Measurements from ENCODE around the gene MSX1.

MSX1 gene

GRCh38 chr4:4889781-4890180, 30.3 kb downstream of the MSX1 start:
- ChIA-PET POLR2A (ENCODE audit: low non-redundant PET) (no interaction called here), CTCF (interaction anchor here (0.6 kb wide), 1 partner anchor 1367 kb away, joined by 3 read pairs; no protein-coding TSS in a partner anchor)
- TF ChIP-seq, protein P1, sequence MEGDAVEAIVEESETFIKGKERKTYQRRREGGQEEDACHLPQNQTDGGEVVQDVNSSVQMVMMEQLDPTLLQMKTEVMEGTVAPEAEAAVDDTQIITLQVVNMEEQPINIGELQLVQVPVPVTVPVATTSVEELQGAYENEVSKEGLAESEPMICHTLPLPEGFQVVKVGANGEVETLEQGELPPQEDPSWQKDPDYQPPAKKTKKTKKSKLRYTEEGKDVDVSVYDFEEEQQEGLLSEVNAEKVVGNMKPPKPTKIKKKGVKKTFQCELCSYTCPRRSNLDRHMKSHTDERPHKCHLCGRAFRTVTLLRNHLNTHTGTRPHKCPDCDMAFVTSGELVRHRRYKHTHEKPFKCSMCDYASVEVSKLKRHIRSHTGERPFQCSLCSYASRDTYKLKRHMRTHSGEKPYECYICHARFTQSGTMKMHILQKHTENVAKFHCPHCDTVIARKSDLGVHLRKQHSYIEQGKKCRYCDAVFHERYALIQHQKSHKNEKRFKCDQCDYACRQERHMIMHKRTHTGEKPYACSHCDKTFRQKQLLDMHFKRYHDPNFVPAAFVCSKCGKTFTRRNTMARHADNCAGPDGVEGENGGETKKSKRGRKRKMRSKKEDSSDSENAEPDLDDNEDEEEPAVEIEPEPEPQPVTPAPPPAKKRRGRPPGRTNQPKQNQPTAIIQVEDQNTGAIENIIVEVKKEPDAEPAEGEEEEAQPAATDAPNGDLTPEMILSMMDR (conservative IDR thresholded peaks at IDR 0.05; ENCODE audit: low read depth): no peak
- no peak overlapping the region for H3K27ac ChIP-seq
- no peak for DNase-seq (ENCODE audit: low spot score)

GRCh38 chr4:4890574-4891255, 31.2 kb downstream of the MSX1 start:
- TF ChIP-seq, protein P1 (conservative IDR thresholded peaks at IDR 0.05; ENCODE audit: low read depth): no peak

GRCh38 chr4:4893721-4894120, 34.3 kb downstream of the MSX1 start:
- ChIA-PET CTCF (interaction anchor here (0.6 kb wide), 1 partner anchor 18 kb away, joined by 4 read pairs; no protein-coding TSS in a partner anchor), POLR2A (ENCODE audit: low non-redundant PET) (no interaction called here)
- TF ChIP-seq, protein P1 (conservative IDR thresholded peaks at IDR 0.05; ENCODE audit: low read depth): no peak

More at GRCh38 chr4:4890574-4891255, 31.2 kb downstream of the MSX1 start:
- no peak overlapping the region for H3K27ac ChIP-seq
- ChIA-PET POLR2A (ENCODE audit: low non-redundant PET) (no interaction called here), CTCF (interaction anchor here (0.6 kb wide), 1 partner anchor 1367 kb away, joined by 3 read pairs; no protein-coding TSS in a partner anchor)
- no peak for DNase-seq (ENCODE audit: low spot score)

DNA sequence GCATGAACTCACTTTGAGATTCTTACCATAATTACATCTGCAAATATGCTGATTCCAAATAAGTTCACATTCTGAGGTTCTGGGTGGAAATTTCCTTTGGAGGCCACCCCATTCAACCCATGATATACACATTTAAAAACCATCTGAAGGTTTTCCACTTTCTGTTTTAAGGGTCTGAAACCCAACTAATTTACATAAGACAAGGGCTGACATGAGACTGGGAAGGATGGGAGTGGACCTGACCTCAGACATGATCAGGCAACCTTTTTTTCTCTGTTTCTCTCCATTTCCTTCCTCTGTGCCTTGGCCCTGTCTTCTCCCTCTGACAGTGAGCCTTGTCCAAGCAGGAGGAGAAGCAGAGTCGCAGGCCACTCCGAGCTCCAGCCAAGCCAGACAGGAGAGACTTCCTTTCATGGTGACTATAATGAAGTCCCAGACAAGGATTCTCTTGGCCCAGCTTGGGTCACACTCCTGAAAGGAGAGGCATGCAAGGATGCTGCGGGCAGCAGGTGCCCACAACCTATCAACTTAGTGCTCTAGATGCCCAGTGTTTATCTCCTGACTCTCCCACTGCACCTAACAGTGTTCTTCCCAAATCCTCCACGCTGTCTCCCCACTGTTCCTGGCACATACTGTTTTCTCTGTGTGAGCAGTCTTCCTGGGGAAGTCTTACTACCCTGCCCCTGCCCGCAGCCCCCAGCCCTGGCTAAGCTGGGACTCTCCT, 39.9 kb downstream of the MSX1 start:
- DNase-seq (ENCODE audit: low spot score): no peak
- ChIA-PET POLR2A (ENCODE audit: low non-redundant PET) (no interaction called here), CTCF (no interaction called here)
- TF ChIP-seq, protein P1 (conservative IDR thresholded peaks at IDR 0.05; ENCODE audit: low read depth): no peak
- no peak overlapping the region for H3K27ac ChIP-seq

More at GRCh38 chr4:4893721-4894120, 34.3 kb downstream of the MSX1 start:
- no peak overlapping the region for H3K27ac ChIP-seq
- DNase-seq (ENCODE audit: low spot score): no peak

DNA sequence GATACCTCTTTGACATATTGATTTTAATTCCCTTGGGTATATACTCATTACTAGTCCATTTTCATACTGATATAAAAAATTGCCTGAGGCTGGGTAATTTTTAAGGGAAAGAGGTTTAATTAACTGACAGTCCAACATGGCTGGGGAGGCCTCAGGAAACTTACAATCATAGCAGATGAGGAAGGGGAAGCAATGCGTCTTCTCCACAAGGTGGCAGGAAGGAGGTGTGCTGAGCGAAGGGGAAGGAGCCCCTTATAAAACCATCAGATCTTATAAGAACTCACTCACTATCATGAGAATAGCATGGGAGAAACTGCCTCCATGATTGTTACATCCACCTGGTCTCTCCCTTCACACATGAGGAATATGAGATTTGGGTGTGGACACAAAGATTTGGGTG, 42.4 kb downstream of the MSX1 start:
- ChIA-PET CTCF (no interaction called here), POLR2A (ENCODE audit: low non-redundant PET) (no interaction called here)
- no peak overlapping the region for H3K27ac ChIP-seq
- no peak for DNase-seq (ENCODE audit: low spot score)
- TF ChIP-seq, protein P1 (conservative IDR thresholded peaks at IDR 0.05; ENCODE audit: low read depth): no peak

DNA sequence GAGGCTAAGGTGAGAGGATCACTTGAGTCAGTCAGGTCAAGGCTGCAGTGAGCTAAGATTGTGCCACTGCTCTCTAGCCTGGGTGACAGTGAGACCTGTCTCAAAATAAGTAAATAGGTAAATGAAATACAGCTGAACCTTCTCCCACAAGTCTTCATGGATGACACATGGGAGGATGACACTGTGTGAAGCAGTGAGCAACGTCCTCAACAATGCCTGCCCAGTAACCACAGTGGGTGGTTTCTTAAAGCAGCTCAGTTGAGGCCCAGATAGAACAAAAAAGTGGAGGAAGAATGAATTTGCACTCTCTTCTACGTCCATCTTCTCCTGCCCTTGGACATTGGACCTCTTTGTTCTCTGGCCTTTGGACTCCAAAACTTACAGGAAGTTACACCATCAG, 52.7 kb downstream of the MSX1 start:
- TF ChIP-seq, protein P1 (conservative IDR thresholded peaks at IDR 0.05; ENCODE audit: low read depth): no peak
- H3K27ac ChIP-seq: no peak overlapping the region
- ChIA-PET POLR2A (ENCODE audit: low non-redundant PET) (no interaction called here), CTCF (interaction anchor here (0.6 to 0.7 kb wide), 3 partner anchors 19 to 475 kb away, joined by 3 to 4 read pairs (median 3); no protein-coding TSS in a partner anchor)
- DNase-seq (ENCODE audit: low spot score): no peak

Measured in RWPE1 (cell line).